Thyroid gland (tissue), 4 donors: ENCODE results near the gene SLC24A4.

Source experiments
- CTCF ChIP-seq, 6 experiments: fragments of 200-600 bp in 3 of 6; fragments of 450-650 bp in 3 of 6; sonication (generic) in 3 of 6; IDR thresholded peaks; one replicate each; pipeline ENCODE4 v1.5.1; 2016 to 2019; ENCODE audit warnings: antibody characterized with exemption in 6 of 6, mild to moderate bottlenecking in 2 of 6, inconsistent platforms in 1 of 6, moderate library complexity in 1 of 6
- POLR2A ChIP-seq, 2 donors: fragments of 450-650 bp; IDR thresholded peaks; one replicate each; pipeline ENCODE4 v1.6.1; 2017; ENCODE audit warnings: antibody characterized with exemption in 2 of 2, mild to moderate bottlenecking in 2 of 2, moderate library complexity in 1 of 2

- TF ChIP-seq POLR2A (IDR thresholded peaks at IDR 0.05) (no peak), CTCF (IDR thresholded peaks at IDR 0.05) (no peak)
Observed at GRCh38 chr14:92294506-92294905, 28.5 kb upstream of the SLC24A4 start.
